Lower lobe of right lung (tissue), 2 donors: Measurements from ENCODE around the gene UBE2I. TPM values are rescaled to one million over a fixed set of nuclear protein-coding genes. Genes with fewer than 3 reads are reported as not detected.

Experiments
- ATAC-seq, 2 donors: fragments of 200-7000 bp; cut with Tn5 transposase; one replicate each; pipeline ENCODE4 v1.9.1; 2020 to 2022; ENCODE audit warnings: mild to moderate bottlenecking in 2 of 2, moderate library complexity in 2 of 2
- DNase-seq: peaks from one replicate; pipeline ENCODE4 v3.0.0-alpha.2; 2020
- H3K27ac ChIP-seq: fragments of 200-600 bp; one replicate; pipeline ENCODE4 v1.8.0; 2022
- H3K27me3 ChIP-seq: fragments of 200-600 bp; one replicate; pipeline ENCODE4 v1.8.0; 2022; ENCODE audit warnings: low read depth
- H3K36me3 ChIP-seq: fragments of 200-600 bp; one replicate; pipeline ENCODE4 v1.8.0; 2022; ENCODE audit warnings: mild to moderate bottlenecking
- H3K4me1 ChIP-seq: fragments of 200-600 bp; one replicate; pipeline ENCODE4 v1.8.0; 2022
- H3K4me3 ChIP-seq: fragments of 200-600 bp; one replicate; pipeline ENCODE4 v1.8.0; 2022; ENCODE audit warnings: mild to moderate bottlenecking
- H3K9me3 ChIP-seq: fragments of 200-600 bp; one replicate; pipeline ENCODE4 v1.8.0; 2022
- intact Hi-C: fragments of 100-400 bp; cut with DNase I; formaldehyde crosslinking; loops from one replicate; pipeline ENCODE4 v1.11.0; 2022
- total RNA-seq: library from RNA; stranded (reverse); fragmentation: NEBNext Ultra II Directional; extraction: Animal tissue kit (Norgen Biotek cat#: 25700); gene quantifications from one replicate; pipeline ENCODE4 v1.2.1, GENCODE V29; 2021
- TF ChIP-seq, protein P1 (sequence below): fragments of 200-600 bp; IDR thresholded peaks from one replicate; pipeline ENCODE4 v1.8.0; 2022; ENCODE audit warnings: antibody characterized with exemption, mild to moderate bottlenecking
- donor health status: DM: no; HTN: yes; CAD: no; lungs with severe emphysema.

The UBE2I gene
- total RNA-seq, 1 donor from 2014 or later, result 93.4 TPM

DNA sequence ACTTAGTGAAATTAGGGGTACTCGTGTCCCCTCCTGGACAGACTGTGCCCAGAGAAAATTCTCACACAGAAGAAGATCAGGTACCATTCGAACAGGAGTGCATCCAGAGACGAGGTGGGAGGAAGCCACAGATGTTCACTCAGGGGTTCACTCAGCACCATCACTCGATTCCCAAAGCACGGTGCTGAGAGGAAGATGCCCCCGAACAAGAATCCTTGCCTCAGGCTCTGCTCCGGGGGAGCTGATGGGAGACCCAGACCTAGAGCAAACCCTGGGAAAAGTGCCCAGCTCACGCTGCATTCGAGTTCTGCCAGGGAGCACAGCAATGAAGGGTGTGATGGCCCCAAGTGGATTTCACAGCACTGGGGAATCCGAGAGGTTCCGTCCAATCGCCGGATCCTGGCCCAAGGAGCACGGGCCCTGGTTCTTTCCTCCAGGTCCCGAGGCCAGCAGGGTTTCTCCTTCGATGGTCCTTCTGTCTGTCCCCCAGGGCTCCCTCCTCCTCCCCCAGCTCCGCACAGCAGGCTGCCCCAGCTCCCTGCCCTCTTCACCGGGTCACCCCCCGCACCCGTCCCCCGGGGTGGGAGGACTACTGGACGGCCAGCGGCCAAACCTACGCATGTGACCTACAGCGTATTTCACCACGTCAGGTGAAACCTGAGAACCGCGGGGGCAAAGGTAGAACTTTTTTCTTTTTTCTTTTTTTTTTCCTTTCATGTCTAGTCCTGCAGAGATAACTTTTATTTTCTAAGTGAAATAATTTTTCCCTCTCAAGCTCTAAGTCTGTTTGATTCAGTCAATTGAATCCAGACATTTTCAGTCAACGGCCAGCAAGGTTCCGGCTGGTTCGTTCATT is 10.2 kb upstream of the UBE2I start:
- ATAC-seq, result no peak
- Histone ChIP-seq H3K27me3 (peaks cover 42% of the 10 kb centered on the region), H3K36me3 (no peaks in the 10 kb centered on the region), H3K4me3 (no peak overlapping the region), H3K27ac (no peak overlapping the region), H3K9me3 (no peaks in the 10 kb centered on the region), H3K4me1 (peaks cover 10% of the 10 kb centered on the region)
- no peak for DNase-seq
- TF ChIP-seq, protein P1, sequence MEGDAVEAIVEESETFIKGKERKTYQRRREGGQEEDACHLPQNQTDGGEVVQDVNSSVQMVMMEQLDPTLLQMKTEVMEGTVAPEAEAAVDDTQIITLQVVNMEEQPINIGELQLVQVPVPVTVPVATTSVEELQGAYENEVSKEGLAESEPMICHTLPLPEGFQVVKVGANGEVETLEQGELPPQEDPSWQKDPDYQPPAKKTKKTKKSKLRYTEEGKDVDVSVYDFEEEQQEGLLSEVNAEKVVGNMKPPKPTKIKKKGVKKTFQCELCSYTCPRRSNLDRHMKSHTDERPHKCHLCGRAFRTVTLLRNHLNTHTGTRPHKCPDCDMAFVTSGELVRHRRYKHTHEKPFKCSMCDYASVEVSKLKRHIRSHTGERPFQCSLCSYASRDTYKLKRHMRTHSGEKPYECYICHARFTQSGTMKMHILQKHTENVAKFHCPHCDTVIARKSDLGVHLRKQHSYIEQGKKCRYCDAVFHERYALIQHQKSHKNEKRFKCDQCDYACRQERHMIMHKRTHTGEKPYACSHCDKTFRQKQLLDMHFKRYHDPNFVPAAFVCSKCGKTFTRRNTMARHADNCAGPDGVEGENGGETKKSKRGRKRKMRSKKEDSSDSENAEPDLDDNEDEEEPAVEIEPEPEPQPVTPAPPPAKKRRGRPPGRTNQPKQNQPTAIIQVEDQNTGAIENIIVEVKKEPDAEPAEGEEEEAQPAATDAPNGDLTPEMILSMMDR, result no peak
- intact Hi-C loops, result no loop called here

DNA sequence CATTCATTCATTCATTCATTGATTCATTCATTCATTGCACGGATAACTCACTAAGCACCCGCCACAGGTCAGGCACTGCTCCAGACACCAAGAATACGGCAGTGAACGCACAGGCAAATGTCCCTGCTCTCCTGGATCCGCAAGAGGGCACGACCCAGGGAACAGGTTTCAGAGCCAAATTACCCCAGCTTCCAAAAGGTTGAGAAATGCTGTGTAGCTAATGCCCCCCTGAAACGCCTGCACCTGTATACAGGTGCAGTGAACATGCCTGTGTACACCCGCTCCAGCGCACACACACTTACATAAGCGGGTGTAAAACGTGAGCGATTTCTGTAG is 9.6 kb upstream of the UBE2I start:
- Histone ChIP-seq H3K27me3 (peaks cover 38% of the 10 kb centered on the region), H3K36me3 (no peaks in the 10 kb centered on the region), H3K4me3 (no peak overlapping the region), H3K4me1 (peaks cover 10% of the 10 kb centered on the region), H3K9me3 (no peaks in the 10 kb centered on the region), H3K27ac (no peak overlapping the region)
- DNase-seq, result no peak
- intact Hi-C loops, result no loop called here
- no peak for ATAC-seq
- TF ChIP-seq, protein P1, result no peak

DNA sequence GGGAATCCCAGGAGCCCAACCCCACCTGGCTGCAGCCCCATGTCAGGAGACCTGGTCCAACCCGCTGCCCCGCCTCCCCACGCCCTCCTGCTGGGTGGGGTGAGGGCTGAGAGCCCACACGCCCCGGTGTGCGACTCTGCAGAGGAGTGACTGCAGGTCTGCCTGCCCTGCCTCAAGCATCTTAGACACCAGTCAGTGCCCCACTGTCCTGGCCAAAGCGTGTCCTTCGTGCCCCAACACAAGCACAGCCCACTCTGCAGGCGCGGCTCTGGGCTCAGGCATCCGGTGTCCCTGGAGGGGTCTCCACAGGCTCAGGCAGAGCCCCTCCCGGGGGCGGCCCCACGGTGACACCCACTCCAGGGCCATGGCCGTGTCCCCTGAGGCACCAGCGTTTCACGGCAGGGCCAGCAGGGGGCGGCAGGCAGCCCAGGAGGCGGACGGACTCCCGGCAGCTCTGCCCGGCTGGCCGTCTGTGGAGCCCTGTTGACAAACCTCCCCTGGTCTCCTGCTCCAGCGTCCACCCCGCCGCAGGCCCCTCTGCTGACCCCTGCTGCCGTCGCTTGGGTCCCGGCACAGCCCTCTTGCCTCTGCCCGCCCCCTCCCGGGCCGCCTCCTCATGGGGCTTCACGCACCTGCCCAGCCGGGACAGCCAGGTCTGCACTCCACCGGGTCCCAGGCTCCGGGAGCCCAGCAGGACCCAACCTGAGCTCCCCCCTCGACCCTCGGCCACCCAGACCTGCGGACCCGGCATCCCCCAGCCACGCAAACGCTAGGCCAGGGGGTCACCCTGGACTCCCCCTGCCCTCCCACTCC is 8.6 kb upstream of the UBE2I start:
- ATAC-seq (peak; percentile 83 to 88), DNase-seq (peak; percentile 84)
- Histone ChIP-seq H3K9me3 (no peaks in the 10 kb centered on the region), H3K36me3 (no peaks in the 10 kb centered on the region), H3K4me3 (peak overlapping the region; percentile 28), H3K27ac (no peak overlapping the region), H3K27me3 (peaks cover 38% of the 10 kb centered on the region), H3K4me1 (peaks cover 10% of the 10 kb centered on the region)
- TF ChIP-seq, protein P1, result peak; percentile 89
- intact Hi-C loops, result no loop called here

DNA sequence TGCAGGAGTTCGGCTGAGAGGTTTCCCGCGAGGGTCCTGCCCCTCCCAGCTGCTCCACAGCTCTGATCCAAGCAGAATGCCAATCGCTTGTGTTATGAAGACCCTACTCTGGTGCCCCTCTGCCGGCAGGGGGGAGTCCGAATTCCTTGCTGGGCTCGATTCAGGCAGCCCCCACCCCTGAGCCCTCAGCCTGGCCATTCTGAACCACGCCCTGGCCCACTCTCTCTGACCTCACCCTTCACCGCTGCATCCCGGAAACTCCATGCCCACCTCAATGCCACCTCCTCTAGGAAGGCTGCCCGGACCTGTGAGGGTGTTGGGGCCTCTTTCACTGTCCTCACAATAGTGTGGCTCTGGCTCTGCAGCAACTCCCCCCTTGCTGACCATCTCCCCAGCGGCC is 7.9 kb upstream of the UBE2I start:
- Histone ChIP-seq H3K4me3 (no peak overlapping the region), H3K27me3 (peaks cover 35% of the 10 kb centered on the region), H3K9me3 (no peaks in the 10 kb centered on the region), H3K36me3 (no peaks in the 10 kb centered on the region), H3K4me1 (peaks cover 10% of the 10 kb centered on the region), H3K27ac (no peak overlapping the region)
- intact Hi-C loops, result no loop called here
- no peak for DNase-seq
- no peak for ATAC-seq
- TF ChIP-seq, protein P1, result no peak

DNA sequence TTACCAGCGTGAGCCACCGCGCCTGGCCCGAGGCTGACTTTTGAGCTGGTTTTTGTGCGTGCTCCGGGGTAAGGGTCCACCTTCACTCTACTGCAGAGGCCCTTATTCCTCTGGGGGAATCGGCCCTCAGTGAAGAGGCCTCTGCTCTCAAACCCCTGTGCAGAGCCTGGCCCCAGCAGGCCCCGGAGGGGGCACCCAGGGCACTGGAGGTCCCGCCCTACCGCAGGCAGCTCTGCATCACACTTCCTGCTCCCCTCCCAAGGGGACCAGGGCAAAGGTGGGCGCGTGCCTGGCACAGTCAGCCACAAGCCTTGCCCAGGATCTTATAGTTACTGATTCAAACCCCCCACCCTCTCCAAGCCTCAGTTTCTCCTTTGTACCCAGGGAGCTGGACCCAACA is 3.6 kb upstream of the UBE2I start:
- H3K27ac ChIP-seq, result no peak overlapping the region
- peaks cover 10% of the 10 kb centered on the region for H3K4me1 ChIP-seq
- no peak overlapping the region for H3K4me3 ChIP-seq
- ATAC-seq (no peak), DNase-seq (no peak)
- H3K9me3 ChIP-seq, result no peaks in the 10 kb centered on the region
- intact Hi-C loops, result no loop called here
- no peaks in the 10 kb centered on the region for H3K36me3 ChIP-seq
- H3K27me3 ChIP-seq, result peaks cover 7% of the 10 kb centered on the region
- TF ChIP-seq, protein P1, result no peak
